ENCODE measurements around the gene ABCC1. TPM values are rescaled to one million over a fixed set of nuclear protein-coding genes. Genes with fewer than 3 reads are reported as not detected.

The ABCC1 gene
- total RNA-seq, 4 donors from 2014 or later: 24.3 to 32.2 (median 25.7) TPM

DNA sequence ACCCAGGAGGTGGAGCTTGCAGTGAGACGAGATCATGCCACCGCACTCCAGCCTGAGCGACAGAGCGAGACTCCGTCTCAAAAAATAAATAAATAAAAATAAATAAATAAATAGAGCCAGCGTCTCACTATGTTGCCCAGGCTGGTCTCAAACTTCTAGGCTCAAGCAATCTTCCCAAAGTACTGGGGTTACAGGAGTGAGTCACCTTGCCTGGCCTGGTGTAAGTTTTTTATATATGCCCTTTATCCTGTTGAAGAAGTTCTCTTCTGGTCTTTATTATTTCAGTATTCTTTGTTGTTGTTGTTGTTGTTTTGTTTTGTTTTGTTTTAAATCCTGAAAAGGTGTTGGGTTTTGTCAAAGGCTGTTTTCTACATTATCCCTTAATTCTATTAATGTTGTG, 30.1 kb upstream of the ABCC1 start:
- DNase-seq (ENCODE audit: low spot score in 2 of 2): no peak
- Histone ChIP-seq H3K36me3 (no peaks in the 10 kb centered on the region), H3K27me3 (no peaks in the 10 kb centered on the region), H3K4me1 (no peaks in the 10 kb centered on the region), H3K27ac (no peak overlapping the region), H3K4me3 (no peak overlapping the region), H3K9me3 (no peaks in the 10 kb centered on the region)
- no peak for TF ChIP-seq EP300 (IDR thresholded peaks at IDR 0.05)
- no peak for TF ChIP-seq POLR2A (IDR thresholded peaks at IDR 0.05)
- 94 to 95% methylated on average over 6 of the region's 6 CpGs for WGBS, 2 donors

DNA sequence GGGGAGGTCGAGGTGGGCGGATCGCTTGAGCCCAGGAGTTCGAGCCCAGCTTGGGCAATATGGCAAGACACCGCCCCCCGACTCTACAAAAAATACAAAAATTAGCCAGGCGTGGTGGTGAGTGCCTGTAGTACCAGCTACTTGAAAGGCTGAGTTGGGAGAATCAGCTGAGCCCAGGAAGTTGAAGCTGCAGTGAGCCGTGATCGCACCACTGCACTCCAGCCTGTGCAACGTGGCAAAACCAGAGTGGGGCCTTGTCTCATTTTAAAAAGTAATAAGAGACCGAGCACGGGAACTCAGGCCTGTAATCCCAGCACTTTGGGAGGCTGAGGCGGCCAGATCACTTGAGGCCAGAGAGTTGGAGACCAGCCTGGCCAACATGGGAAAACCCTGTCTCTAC, 24.4 kb upstream of the ABCC1 start:
- Histone ChIP-seq H3K27me3 (no peaks in the 10 kb centered on the region), H3K36me3 (no peaks in the 10 kb centered on the region), H3K4me3 (no peak overlapping the region), H3K4me1 (no peaks in the 10 kb centered on the region), H3K27ac (no peak overlapping the region), H3K9me3 (no peaks in the 10 kb centered on the region)
- DNase-seq (ENCODE audit: low spot score in 2 of 2): no peak
- no peak for TF ChIP-seq EP300 (IDR thresholded peaks at IDR 0.05)
- no peak for TF ChIP-seq POLR2A (IDR thresholded peaks at IDR 0.05)
- TF ChIP-seq, protein P1, sequence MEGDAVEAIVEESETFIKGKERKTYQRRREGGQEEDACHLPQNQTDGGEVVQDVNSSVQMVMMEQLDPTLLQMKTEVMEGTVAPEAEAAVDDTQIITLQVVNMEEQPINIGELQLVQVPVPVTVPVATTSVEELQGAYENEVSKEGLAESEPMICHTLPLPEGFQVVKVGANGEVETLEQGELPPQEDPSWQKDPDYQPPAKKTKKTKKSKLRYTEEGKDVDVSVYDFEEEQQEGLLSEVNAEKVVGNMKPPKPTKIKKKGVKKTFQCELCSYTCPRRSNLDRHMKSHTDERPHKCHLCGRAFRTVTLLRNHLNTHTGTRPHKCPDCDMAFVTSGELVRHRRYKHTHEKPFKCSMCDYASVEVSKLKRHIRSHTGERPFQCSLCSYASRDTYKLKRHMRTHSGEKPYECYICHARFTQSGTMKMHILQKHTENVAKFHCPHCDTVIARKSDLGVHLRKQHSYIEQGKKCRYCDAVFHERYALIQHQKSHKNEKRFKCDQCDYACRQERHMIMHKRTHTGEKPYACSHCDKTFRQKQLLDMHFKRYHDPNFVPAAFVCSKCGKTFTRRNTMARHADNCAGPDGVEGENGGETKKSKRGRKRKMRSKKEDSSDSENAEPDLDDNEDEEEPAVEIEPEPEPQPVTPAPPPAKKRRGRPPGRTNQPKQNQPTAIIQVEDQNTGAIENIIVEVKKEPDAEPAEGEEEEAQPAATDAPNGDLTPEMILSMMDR (IDR thresholded peaks at IDR 0.05): no peak
- 94 to 95% methylated on average over 13 of the region's 13 CpGs for WGBS, 2 donors

DNA sequence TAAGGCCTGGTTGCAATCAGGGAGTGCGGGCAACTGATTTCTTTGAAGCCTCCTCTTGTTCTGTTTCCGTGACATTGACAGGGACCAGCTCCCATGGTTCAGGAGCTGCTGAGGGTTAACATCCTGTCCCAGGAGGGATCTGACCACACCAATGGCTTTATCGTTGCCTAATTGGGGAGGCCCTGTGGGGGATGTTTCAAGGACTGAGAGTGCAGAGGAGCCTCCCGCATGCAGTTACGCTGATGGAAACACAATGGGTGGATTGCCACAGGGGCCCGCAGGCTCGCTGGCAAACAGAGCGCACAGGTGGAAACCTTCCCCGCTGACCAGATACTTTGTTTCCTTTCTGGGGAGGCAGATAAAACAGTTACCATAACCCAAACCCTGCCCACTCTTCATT, 23.8 kb upstream of the ABCC1 start:
- Histone ChIP-seq H3K4me3 (no peak overlapping the region), H3K4me1 (no peaks in the 10 kb centered on the region), H3K27me3 (no peaks in the 10 kb centered on the region), H3K9me3 (no peaks in the 10 kb centered on the region), H3K27ac (no peak overlapping the region), H3K36me3 (no peaks in the 10 kb centered on the region)
- TF ChIP-seq, protein P1 (IDR thresholded peaks at IDR 0.05): no peak
- TF ChIP-seq POLR2A (IDR thresholded peaks at IDR 0.05): no peak
- no peak for TF ChIP-seq EP300 (IDR thresholded peaks at IDR 0.05)
- DNase-seq (ENCODE audit: low spot score in 2 of 2): no peak
- 72 to 79% methylated on average over 9 of the region's 9 CpGs for WGBS, 2 donors

DNA sequence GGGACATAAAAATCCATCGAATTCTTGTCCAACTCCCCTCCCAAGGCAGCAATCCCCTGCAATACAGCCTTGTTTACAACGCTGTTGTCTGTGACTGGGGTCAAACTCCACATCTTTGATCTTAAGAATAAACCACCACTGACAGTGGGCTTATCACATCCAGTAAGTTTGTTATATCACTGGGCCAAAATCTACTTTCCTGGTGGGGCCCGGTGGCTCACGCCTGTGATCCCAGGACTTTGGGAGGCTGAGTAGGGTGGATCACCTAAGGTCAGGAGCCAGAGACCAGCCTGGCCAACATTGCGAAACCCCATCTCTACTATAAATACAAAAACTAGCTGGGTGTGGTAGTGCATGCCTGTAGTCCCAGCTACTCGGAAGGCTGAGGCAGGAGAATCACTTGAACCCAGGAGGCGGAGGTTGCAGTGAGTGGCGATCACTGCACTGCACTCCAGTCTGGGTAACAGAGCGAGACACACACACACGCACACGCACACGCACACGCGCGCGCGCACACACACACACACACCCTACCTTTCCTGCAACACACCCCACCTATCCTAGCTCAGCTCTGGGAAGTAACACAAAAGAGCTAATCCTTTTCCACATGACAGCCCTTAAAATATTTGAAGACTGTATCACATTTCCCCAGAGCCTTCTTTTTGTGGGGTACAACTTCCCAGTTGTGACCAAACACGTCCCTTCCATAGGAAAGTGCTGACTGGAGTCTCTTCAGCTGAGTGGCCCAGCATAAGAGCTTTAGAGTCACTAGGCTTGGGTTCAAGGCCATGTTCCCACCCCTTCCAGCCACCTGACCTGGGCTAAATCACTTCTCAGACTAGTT, 20.9 kb upstream of the ABCC1 start:
- WGBS, 2 donors: 94% methylated on average over 18 of the region's 18 CpGs
- no peak overlapping the region for H3K4me3 ChIP-seq
- no peak for DNase-seq (ENCODE audit: low spot score in 2 of 2)
- H3K9me3 ChIP-seq: no peaks in the 10 kb centered on the region
- no peaks in the 10 kb centered on the region for H3K27me3 ChIP-seq
- H3K27ac ChIP-seq: no peak overlapping the region
- no peaks in the 10 kb centered on the region for H3K36me3 ChIP-seq
- no peaks in the 10 kb centered on the region for H3K4me1 ChIP-seq
- TF ChIP-seq POLR2A (IDR thresholded peaks at IDR 0.05) (no peak), EP300 (IDR thresholded peaks at IDR 0.05) (no peak)
- TF ChIP-seq, protein P1 (IDR thresholded peaks at IDR 0.05): no peak

DNA sequence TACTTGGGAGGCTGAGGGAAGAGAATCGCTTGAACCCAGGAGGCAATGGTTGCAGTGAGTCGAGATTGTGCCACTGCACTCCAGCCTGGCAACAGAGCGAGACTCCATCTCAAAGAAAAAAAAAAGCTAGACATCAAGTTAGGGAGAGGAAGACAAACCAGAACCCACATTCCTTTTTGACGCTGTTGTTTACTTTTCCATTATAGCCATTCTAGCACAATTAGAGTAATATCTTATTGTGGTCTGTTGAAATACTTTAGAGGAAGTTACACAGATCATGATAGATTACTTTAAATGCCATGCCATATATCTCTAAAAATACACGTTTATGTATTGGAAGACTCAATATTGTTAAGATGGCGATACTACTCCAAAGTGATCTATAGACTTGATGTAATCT, 16.5 kb upstream of the ABCC1 start:
- TF ChIP-seq POLR2A (IDR thresholded peaks at IDR 0.05): no peak
- TF ChIP-seq EP300 (IDR thresholded peaks at IDR 0.05): no peak
- TF ChIP-seq, protein P1 (IDR thresholded peaks at IDR 0.05): no peak
- DNase-seq (ENCODE audit: low spot score in 2 of 2): no peak
- Histone ChIP-seq H3K4me1 (no peaks in the 10 kb centered on the region), H3K36me3 (no peaks in the 10 kb centered on the region), H3K4me3 (no peak overlapping the region), H3K27ac (no peak overlapping the region), H3K9me3 (peaks cover 0 to 9% (median 2%) of the 10 kb centered on the region in 4 donors), H3K27me3 (no peaks in the 10 kb centered on the region)
- WGBS, 2 donors: 88 to 89% methylated on average over 6 of the region's 6 CpGs
